ENCODE data around the gene KTN1. TPM values are rescaled to one million over a fixed set of nuclear protein-coding genes. Genes with fewer than 3 reads are reported as not detected.

KTN1 gene
- total and polyA plus RNA-seq, 4 donors = 57.1 to 152 (median 80.5) TPM

GRCh38 chr14:55684956-55685584 is 105.1 kb downstream of the KTN1 start:
- WGBS, 2 donors = 95 to 97% methylated on average over 8 of the region's 8 CpGs
- Histone ChIP-seq H3K36me3 (ENCODE audit: control insufficient read depth in 4 of 4, insufficient read depth in 4 of 4, low read length in 4 of 4) (peaks cover 7 to 42% (median 18%) of the 10 kb centered on the region in 4 donors), H3K4me1 (ENCODE audit: control insufficient read depth in 5 of 5, insufficient read depth in 5 of 5, low read length in 5 of 5) (peaks cover 0 to 7% (median 0%) of the 10 kb centered on the region in 5 donors), H3K9ac (ENCODE audit: insufficient read depth in 1 of 2, low read length in 2 of 2) (no peak overlapping the region), H3K27me3 (ENCODE audit: control insufficient read depth in 3 of 3, insufficient read depth in 3 of 3, low read length in 2 of 3) (no peaks in the 10 kb centered on the region), H3K4me3 (no peak overlapping the region), H3K9me3 (ENCODE audit: control insufficient read depth in 4 of 4, insufficient read depth in 3 of 4, low read length in 3 of 4) (no peaks in the 10 kb centered on the region), H3K27ac (ENCODE audit: low read depth in 1 of 2, low read length in 1 of 2) (peak overlapping the region in 1 of 2 donors; percentile 86)
- TF ChIP-seq CTCF (IDR thresholded peaks at IDR 0.05; ENCODE audit: control extremely low read depth, extremely low read depth) = no peak
- no peak for DNase-seq
- ATAC-seq (ENCODE audit: insufficient read depth, low FRiP score) = no peak

GRCh38 chr14:55686713-55687112 is 106.7 kb downstream of the KTN1 start:
- H3K9ac ChIP-seq (ENCODE audit: insufficient read depth in 1 of 2, low read length in 2 of 2) = no peak overlapping the region
- H3K4me3 ChIP-seq = no peak overlapping the region
- peaks cover 0 to 4% (median 0%) of the 10 kb centered on the region in 5 donors for H3K4me1 ChIP-seq (ENCODE audit: control insufficient read depth in 5 of 5, insufficient read depth in 5 of 5, low read length in 5 of 5)
- ATAC-seq (ENCODE audit: insufficient read depth, low FRiP score) (no peak), DNase-seq (no peak)
- H3K27ac ChIP-seq (ENCODE audit: low read depth in 1 of 2, low read length in 1 of 2) = no peak overlapping the region
- H3K9me3 ChIP-seq (ENCODE audit: control insufficient read depth in 4 of 4, insufficient read depth in 3 of 4, low read length in 3 of 4) = no peaks in the 10 kb centered on the region
- WGBS, 2 donors = 88 to 94% methylated on average over 7 of the region's 7 CpGs
- no peak for TF ChIP-seq CTCF (IDR thresholded peaks at IDR 0.05; ENCODE audit: control extremely low read depth, extremely low read depth)
- peaks cover 7 to 30% (median 11%) of the 10 kb centered on the region in 4 donors for H3K36me3 ChIP-seq (ENCODE audit: control insufficient read depth in 4 of 4, insufficient read depth in 4 of 4, low read length in 4 of 4)
- H3K27me3 ChIP-seq (ENCODE audit: control insufficient read depth in 3 of 3, insufficient read depth in 3 of 3, low read length in 2 of 3) = no peaks in the 10 kb centered on the region

- DNase-seq (no peak), ATAC-seq (ENCODE audit: insufficient read depth, low FRiP score) (no peak)
- Histone ChIP-seq H3K36me3 (ENCODE audit: control insufficient read depth in 4 of 4, insufficient read depth in 4 of 4, low read length in 4 of 4) (peaks cover 5 to 22% (median 6%) of the 10 kb centered on the region in 4 donors), H3K27ac (ENCODE audit: low read depth in 1 of 2, low read length in 1 of 2) (no peak overlapping the region), H3K9me3 (ENCODE audit: control insufficient read depth in 4 of 4, insufficient read depth in 3 of 4, low read length in 3 of 4) (no peaks in the 10 kb centered on the region), H3K4me3 (no peak overlapping the region), H3K9ac (ENCODE audit: insufficient read depth in 1 of 2, low read length in 2 of 2) (no peak overlapping the region), H3K4me1 (ENCODE audit: control insufficient read depth in 5 of 5, insufficient read depth in 5 of 5, low read length in 5 of 5) (peaks cover 0 to 4% (median 0%) of the 10 kb centered on the region in 5 donors), H3K27me3 (ENCODE audit: control insufficient read depth in 3 of 3, insufficient read depth in 3 of 3, low read length in 2 of 3) (no peaks in the 10 kb centered on the region)
- 95 to 100% methylated on average over 2 of the region's 2 CpGs for whole genome bisulfite sequencing, 2 donors
- TF ChIP-seq CTCF (IDR thresholded peaks at IDR 0.05; ENCODE audit: control extremely low read depth, extremely low read depth) = no peak
Observed at GRCh38 chr14:55688566-55688965, 108.6 kb downstream of the KTN1 start.
